GDM1 (cell line): ENCODE measurements around the gene TMSB15C.
A peak's percentile ranks its signal among the peaks of the same experiment; 100 is the strongest.
"Not testable (repeated sequence)": the region's sequence is repeated elsewhere in the genome, so short reads cannot be mapped to it uniquely, and the experiment has no call there.

ENCODE experiments used
- DNase-seq: peaks from one replicate; lab custom pipeline; 2025; lab: John Stamatoyannopoulos, UW

The TMSB15C gene

DNA sequence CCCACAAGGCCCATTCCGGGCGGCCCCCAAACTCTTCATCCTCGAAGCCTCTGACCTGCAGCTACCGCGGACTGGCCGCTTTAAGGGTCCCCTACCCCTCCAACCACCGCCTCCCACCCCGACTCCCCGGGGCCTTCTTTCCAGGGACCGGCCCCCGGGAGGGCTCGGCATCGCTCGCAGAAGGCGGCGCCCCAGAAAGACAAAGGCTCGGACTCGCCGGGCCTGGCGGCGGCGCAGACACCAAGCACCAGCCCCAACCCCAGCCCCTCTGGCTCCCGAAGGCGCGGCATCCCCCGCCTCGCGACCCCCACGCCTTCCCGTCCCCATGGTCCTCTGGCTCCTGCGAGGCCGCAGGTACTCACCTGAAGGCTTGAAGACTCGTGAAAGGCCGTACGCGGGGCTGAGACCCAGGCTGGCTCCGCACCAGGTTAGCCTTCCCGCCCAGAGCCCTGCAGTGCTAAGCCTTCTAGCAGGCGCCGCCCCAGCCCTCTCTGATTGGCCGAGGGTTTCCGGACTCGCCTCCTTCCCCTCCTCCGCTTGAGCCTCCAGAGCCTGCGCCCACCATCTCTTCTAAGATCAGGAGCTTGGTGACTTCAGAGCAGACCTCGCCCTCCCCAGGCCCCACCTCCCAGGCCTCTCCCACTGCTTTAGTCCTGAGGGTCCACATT, at the start of gene TMSB15C:
Gene TMSB15C (minus strand): TSS at position 459 of the 668 bp plus-strand sequence.
- not testable (repeated sequence) for DNase-seq

DNA sequence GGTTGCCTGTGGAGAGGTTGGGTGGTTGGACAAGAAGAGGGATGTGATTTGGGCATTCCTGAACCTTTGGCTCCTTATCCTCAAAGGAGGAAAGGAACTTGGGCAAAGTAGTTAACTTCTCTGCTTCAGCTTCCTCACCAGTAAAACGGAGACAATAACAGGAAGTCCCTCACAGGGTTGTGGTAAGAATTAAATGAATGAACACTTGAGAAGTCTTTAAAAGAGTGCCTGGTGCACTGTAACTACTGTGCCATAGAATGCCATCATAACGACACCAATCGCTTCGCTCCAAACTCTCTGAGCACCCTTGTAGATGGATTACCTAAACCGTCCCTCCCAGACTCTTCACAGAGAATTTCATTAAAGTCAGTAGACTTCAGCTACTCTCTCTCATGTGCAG, 46.8 kb upstream of the TMSB15C start:
- peak; percentile 4 for DNase-seq

DNA sequence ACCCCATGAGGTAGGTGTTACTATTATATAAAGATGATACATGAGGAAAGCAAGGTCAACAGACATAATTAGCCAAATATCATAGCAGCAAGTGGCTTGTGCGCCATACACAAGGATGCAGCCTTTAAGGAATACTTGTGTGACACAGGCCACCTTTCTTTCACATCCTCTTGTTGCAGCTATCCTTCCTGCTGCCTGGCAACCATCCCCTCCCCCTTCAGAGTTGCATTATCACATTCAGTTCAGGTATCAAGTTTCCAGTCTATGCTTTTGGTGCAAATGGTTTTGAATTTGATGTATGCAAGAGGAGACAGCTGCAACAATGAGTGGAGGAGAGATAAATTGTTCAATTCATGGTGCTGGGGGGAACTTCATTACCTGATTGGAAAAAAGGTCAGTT, 42.7 kb upstream of the TMSB15C start:
- DNase-seq, result no peak

DNA sequence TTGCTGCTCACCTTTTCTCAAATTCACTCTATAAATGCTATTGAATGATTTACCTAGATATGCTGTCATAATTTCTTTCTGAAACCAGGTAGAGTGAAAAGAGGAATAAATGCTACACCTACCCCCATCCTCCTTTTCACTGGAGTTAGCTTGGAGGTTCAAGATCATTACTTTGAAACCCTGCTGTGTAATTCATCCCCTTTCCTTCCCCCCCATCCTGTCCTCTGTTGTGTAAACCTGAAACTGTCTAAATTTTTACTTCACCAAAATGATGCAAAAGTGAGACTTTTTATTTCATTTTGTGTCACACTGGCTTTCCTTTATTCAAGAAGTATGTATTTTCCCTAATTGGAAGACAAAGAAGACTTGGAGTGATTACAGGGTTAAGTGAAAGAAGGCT, 41.7 kb upstream of the TMSB15C start:
- DNase-seq, result no peak

DNA sequence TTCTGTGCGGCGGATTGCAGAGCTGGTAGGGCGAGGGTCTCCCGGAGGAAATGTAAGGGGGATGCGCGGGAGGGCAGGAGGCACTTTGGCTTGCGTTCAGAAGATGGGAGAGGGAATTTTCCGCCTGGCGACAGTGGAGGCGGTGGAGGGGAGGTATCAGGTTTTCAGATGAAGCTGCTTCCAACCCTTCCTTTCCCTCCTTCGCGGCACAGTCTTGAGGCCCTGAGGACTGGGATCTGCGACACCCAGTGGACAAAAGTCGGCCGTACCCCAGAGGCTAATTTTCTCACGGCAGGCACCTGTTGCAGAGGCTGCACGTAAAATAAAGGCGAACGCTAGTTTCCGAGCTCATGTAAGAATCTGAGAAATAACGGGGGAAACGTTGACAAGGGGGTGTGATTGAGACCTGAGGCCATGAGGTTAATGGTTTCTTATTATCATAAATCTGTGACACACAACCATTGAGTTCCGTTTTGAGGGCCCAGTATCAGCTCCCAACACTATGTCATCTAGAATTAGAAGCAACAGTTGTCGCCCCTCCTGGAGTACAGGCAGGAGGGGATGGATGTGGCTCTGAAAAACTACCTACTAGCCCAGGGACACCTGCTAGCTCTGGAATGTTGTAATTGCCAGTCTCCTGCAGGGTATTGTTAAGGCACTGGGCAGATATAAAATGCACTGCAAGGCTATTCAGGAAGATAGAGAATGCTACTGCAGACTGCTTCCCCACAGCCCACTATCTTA, 37.4 kb upstream of the TMSB15C start:
- DNase-seq, result peak; percentile 14

DNA sequence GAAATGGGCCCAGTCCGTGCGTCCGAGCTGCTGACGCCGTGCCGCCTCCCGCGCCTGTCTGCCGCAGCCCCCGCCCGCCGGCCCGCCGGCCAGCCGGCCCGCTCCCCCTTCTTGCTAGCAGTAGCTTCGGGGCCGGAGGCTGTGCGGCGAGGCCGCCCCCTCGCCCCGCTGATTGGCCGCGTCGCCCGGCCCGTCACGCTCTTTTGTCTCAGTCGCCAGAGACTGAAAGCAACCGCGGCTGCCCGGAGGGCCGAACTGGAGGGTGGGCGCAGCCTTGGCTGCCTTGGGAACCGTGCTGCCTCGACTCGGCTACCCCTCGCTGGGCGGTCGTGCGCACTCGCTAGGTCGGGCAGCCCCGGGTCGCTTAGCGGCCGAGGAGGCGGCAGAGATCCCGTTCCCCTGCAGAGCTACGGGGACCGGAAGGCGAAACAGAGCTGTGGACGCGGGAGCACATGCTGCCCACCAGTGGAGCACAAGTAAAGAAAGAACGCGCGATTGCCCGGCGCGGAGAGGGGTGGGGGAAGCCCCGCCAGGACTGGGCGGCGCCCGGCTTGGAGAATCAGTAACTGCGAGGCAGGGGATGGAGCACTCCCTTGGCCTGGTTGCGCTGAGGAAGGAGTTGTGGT, 36.4 kb upstream of the TMSB15C start, which contains the start of gene ZCCHC18:
Gene ZCCHC18 (plus strand): TSS at position 198 of the 626 bp plus-strand sequence. CDS start 1,589 bp downstream, outside the sequence.
- no peak for DNase-seq

DNA sequence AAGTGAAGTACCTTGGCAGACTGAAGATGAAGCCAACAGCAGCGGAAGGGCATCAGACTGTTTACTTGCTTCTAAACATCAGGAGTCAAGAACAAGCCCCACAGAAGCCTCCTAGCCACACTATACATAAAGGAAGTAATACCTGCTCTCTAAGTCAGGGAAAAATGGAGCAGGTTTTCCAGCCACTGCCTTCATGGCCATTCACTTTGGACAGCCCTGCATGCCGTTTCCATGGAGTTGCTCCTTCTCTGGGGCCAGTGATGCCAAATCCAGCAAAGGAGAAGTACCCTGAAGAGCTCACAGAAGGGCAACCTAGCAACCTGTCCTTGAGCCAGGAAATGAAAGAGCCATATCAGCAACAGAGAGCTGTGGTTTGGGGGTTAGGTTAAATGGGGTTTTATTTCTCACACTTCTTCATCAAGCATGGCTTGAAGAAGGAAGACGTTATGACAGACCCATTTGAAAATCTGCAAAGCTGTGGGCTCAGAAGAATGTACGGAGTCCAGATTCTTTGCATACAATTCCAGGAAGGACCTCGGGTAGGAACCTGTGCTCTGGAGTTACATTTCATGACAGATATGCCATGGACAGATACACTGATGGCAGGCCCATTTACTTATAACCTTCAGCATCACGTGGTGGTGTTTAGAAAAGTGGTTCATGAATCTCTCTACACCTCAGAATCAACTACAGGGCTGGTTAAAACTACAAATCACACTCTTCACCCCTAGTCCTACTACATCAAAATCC, 34.6 kb upstream of the TMSB15C start:
- DNase-seq, result not testable (repeated sequence)

DNA sequence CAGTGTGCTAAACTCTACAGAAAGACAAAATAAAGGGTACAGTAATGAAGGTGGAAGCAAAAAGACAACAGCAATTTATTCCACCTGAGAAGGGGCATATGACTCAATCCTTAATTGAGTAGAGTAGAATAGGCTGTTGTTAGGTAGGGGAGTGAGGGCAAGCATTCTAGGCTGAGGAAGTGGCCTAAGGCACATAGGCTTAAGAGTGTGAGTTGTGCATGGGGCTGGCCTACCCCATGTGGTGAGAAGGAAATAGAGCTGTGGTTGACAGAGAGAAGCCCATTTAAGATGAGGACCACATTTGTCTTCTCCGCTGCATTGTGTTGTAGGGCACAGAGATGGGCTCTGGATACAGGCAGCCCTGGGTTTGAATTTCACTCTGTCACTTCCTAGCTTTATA, 32.9 kb upstream of the TMSB15C start:
- DNase-seq, result no peak

DNA sequence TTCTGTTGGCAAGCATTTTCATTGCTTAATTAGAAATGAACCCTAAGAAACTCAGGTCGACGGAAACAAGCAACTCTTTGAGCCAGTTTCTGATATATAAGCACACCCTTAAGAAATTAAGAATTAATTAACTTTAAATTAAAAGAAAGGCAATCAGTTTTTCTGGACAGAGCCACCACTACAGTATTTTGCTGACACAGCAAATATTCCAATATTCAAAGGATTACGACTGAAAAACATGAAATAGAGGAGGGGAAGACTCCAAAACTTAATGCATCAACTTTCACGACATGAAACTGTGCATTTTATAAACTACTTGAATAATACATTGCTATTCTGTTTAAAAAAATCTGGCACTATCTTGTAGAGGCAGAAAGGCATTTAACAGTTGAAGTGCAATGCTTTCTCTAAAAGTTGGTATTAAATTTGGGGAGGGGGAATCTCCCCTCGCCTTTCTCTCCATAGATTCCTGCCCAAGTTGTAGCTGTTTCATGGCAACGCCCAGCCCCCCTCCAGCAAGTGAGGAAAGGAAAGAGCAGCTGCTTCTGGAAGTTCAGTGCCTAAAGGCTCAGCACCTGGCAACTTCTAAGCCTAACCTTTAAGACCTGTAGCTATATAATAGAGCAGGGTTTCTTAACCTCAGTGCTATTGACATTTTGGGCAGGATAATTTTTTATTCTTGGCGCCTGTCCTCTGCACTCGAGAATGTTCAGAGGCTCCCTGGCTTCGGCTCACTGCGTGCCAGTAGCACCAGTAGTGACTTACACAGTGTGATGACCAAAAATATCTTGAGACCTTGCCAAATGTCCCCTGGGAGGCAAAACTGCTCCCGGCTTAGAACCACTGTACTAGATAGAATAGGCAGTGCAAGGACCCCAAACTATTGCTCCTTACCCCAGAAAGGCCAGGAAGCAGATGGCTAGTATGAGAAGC, 29.6 kb upstream of the TMSB15C start:
- DNase-seq, result no peak

DNA sequence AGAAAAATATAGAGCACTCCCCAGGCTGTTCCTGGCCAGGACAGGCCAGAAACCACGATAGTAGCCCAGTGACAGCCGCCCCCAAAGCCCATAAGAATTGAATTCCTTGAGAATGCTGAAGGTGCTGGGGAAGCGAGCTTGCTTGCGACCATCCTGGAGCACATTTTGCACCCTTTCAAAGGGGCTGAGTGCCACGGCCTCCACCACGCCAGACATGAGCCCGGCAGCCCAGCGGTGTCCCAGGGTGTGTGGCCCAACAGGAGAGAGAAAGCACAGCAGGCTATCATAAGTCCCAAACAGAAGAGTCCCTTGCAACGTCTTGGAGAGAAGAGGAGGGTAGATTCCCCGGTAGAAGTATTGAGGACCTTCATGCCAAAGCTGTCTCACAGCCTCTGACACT, 28.6 kb upstream of the TMSB15C start:
- DNase-seq, result no peak

DNA sequence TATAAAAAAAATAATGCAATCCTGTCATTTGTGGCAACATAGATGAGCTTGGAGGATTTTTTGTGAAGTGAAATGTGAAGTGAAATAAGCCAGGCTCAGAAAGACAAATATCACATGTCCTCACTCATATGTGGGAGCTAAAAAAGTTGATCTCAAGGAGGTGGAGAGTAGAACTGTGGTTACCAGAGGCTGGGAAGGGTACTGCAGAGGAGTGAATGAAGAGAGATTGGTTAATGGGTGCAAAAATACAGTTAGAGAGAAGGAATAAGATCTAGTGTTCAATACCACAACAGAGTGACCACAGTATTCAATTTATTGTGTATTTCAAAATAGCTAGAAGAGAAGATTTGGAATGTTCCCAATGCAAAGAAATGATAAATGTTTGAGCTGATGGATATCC, 22.9 kb upstream of the TMSB15C start:
- no peak for DNase-seq

DNA sequence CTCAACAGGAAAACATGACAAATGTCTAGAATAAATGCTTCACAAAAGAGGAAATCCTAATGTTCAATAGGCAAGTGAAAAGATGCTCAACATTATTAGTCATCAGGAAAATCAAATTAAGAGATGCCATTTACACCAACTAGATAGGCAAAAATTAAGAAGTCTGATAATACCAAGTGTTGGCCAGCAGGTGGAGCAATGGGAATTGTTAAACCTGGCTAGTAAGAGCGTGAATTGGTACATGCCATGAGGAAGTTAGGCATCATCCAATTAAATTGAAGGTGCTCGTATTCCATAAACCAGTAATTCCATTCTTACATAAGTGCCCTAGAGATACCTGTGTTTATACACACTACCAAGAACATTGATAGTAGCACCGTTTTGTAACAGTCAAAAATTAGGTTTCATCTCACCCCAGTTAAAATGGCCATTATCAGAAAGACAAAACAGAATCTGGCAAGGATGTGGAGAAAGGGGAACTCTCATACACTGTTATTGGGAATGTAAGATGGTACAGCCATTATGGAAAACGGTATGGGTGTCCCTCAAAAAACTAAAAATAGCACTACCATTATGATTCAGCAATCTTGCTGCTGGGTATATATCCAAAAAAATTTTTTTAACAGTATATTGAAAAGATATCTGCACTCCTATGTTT, 22.2 kb upstream of the TMSB15C start:
- DNase-seq, result peak; percentile 34

DNA sequence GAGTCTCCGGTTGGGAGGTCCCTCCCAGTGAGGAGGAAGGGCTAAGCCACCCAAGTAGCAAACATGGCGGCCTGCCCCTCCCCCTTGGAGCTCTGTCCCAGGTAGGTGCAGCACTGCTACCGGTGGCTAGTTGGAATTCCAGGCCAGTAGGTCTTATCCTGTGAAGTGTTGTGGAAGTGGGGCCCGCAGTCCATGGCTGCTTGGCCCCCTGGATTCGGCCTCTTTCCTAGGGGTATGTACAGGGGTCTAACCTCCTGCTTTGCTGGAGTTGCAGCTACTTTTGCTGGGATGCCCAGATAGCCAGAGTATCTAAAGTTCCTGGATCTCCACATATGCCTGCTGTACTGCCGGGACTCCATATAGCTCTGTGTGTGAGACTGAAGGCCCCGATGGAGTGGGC, 9.9 kb upstream of the TMSB15C start:
- DNase-seq, result no peak

DNA sequence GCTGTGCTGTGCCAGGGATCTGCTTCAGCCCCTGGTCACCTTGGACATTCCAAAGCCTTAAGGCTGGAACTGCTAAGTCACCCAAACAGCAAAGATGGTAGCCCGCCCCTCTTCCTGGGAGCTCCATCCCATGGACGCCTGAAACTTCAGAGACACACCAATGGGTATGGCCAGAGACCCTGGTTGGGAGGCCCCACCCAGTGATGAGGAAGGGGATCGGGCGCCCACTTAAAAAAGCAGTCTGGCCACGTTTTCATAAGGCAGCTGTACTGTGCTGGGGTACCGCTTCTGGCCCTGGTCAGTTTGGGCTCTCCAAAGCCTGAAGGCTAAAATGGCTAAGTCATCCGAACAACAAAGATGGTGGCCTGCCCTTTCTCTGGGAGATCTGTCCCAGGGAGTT, 9.4 kb upstream of the TMSB15C start:
- DNase-seq, result no peak

DNA sequence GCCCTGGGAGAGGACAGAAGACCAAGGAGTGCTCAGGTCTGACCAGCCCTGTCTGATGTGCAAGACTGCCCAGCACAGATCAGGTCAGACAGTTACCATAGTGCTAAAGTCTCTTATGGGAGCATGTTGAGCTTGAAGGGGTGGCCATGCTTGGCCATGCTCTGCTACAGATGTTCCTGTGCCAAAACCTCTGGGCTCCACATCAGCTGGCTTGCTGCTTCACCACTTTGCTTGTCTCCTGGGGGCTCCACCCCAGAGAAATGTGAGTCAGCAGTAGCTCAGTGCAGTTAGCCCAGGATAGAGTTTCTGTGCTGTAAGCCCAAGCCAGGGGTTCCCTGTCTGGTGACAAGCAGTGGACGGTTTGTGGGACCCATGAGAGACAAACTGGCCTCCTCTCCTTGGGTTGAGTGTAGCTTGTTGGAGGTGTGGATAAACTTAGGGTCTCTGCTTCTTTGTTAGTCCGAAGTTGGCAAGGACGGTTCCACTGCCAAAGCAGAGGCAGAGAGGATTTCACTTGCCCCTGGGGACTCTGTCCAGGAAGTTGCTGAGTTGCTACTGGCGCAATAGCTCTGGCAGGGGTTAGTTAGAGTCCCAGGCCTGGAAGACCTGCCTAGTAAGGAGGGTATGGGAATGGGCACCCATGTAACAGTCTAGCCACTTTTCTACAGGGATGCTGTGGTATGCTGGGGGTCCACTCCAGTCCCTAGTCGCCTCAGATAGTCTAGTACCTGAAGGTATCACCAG, 8.7 kb upstream of the TMSB15C start:
- DNase-seq, result no peak

DNA sequence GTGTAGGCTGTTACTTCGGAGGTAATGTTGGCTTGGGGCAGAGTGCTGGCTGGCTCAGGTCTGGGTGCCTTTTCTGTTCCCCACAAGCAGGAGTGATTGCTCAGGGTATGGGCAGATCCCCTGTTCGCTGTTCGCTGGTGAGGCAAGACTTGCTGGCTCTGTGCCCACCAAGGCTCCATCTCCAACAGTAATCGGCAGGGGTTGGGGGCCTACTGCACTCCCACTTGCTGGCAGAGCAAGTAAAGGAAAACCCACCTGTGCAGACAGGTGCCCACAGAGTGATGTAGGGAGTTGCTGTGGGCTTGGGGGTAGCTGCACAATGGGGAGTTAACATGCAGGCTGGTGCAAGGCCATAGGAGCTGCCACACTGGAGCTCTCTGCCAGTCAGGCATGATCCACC, 8.0 kb upstream of the TMSB15C start:
- DNase-seq, result no peak

DNA sequence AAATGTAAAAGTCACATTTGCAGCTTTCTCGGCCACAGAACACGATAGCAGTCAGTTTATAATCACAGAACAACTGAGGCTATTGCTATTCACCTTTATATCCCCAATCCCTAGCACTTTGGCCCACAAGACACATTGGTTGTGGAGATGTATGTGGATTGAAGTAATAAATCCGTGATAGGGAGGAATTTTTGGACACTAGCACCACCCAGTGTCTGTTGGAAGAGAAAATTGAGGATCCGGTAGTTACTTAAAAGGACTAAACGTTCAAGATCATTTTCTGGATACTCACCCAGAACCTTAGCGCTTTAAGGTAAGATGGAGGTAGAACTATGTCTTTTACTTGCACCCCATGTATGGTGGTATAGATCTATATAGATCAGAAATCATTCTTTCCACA, 1.8 kb upstream of the TMSB15C start:
- DNase-seq, result not testable (repeated sequence)

DNA sequence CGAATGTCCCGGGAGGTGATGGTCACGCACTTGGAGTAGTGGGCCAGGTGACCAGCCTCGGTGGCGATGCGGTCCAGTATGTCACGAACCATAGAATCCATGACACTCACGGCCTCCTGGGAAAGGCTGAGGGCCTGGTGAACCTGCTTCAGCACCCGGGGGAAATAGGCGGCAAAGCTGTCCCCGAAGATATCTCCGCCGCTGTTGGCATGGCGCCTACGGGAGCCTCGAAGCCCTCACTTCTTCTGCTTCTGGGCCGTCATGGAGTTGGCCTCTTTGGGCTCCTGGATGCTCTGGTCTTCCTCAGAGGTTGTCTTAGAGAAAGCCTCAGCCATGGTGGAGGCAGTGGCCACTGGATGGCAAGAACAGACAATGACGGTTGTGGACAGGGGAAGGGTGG, 13.4 kb downstream of the TMSB15C start:
- DNase-seq, result not testable (repeated sequence)

DNA sequence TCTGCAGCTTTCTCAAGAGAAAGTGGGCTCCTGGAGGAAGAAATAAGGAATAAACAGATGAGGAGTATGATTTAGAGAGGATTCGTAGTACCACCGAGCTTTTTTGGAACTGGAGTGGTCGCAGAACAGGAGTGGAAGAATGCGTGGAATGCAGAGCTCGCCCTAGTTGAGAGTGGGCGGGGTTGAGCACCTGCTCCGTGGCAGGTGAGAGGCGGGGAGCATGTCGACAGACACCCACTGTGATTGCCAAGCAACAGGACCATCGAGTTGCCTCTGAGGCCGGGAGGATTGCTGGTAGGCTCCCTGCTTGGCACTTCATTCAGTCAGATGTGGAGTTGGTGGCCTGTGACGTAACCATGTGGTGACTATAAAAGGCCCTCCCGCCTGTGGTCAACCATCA, 21.1 kb downstream of the TMSB15C start:
- not testable (repeated sequence) for DNase-seq

DNA sequence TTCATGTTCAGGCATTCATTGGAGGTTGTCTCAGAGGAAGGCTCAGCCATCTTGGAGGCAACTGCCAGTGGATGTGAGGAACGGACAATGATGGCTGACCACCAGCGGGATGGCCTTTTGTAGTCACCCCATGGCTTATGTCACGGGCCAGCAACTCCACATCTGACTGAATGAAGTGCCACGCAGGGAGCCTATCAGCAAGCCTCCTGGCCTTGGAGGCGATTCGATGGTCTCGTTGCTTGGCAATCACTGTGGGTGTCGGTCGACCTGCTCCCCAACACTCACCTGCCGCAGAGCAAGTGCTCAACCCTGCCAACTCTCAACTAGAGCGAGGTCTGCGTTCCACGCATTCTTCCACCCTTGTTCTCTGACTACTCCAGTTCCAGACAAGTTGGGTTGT, 28.9 kb downstream of the TMSB15C start:
- DNase-seq, result no peak
